H1 (cell line): ENCODE measurements around the gene SLC7A6OS. TPM values are rescaled to one million over a fixed set of nuclear protein-coding genes. Genes with fewer than 3 reads are reported as not detected.

Experiments used
- CTCF ChIA-PET: fragments of 300-600 bp; sonication (Branson Sonifier 250); formaldehyde crosslinking; loops from one replicate; lab custom pipeline; 2021; ENCODE audit not compliant: partially characterized antibody; lab: Charles Lee
- POLR2A ChIA-PET: fragments of 300-600 bp; sonication (Branson Sonifier 250); formaldehyde crosslinking; loops from one replicate; lab custom pipeline; 2021; ENCODE audit warnings: inconsistent platforms; ENCODE audit not compliant: partially characterized antibody; lab: Charles Lee
- DNase-seq, 2 experiments: peaks; one replicate each; pipeline versions ENCODE4 v3.0.0 to v3.0.0-alpha.2; 2010 to 2022; ENCODE audit warnings: low spot score in 2 of 2, low read depth in 1 of 2, mixed read lengths in 1 of 2
- FAIRE-seq: peaks from 2 replicates; lab custom pipeline; 2011; peaks lifted over from hg19 to GRCh38; lab: Jason Lieb, UNC
- H2AFZ ChIP-seq: 2 replicates; pipeline ENCODE4 v1.8.1; 2012; ENCODE audit warnings: low read length, inconsistent platforms
- H2AK5ac ChIP-seq: 2 replicates; pipeline ENCODE4 v1.6.1; 2013; ENCODE audit warnings: low read depth, low read length
- H2BK120ac ChIP-seq: replicated peaks from 2 replicates; pipeline ENCODE3; 2013; ENCODE audit warnings: low read depth, low read length, inconsistent platforms
- H2BK12ac ChIP-seq: 2 replicates; pipeline ENCODE4 v1.6.1; 2013; ENCODE audit warnings: low read depth, low read length
- H2BK15ac ChIP-seq: 2 replicates; pipeline ENCODE4 v1.6.1; 2013; ENCODE audit warnings: low read length
- H2BK20ac ChIP-seq: 2 replicates; pipeline ENCODE4 v1.6.1; 2013; ENCODE audit warnings: low read length
- H2BK5ac ChIP-seq: 2 replicates; pipeline ENCODE4 v1.6.1; 2013; ENCODE audit warnings: low read depth, low read length
- H3K14ac ChIP-seq: 2 replicates; pipeline ENCODE4 v1.6.1; 2013; ENCODE audit warnings: inconsistent platforms; ENCODE audit not compliant: insufficient read length
- H3K18ac ChIP-seq: 2 replicates; pipeline ENCODE4 v1.6.1; 2013; ENCODE audit warnings: low read length; ENCODE audit errors: extremely low read depth
- H3K23ac ChIP-seq: 2 replicates; pipeline ENCODE4 v1.6.1; 2013; ENCODE audit warnings: inconsistent platforms; ENCODE audit not compliant: insufficient read length
- H3K23me2 ChIP-seq: 2 replicates; pipeline ENCODE4 v1.6.1; 2013; ENCODE audit warnings: low read depth, low read length
- H3K27ac ChIP-seq: 2 replicates; pipeline ENCODE4 v1.6.1; 2011; ENCODE audit warnings: low read depth, low read length, inconsistent platforms
- H3K27me3 ChIP-seq, 4 experiments: replicated peaks in 1 of 4; 1 replicate in 1 of 4; 2 replicates in 3 of 4; pipeline versions ENCODE4 v1.6.1 to v1.8.1; 2011 to 2013; ENCODE audit warnings: low read length in 3 of 4, mild to moderate bottlenecking in 3 of 4, inconsistent platforms in 2 of 4, mixed read lengths in 2 of 4, moderate library complexity in 1 of 4; ENCODE audit not compliant: control insufficient read depth in 3 of 4, insufficient read depth in 3 of 4; ENCODE audit errors: extremely low read depth in 1 of 4
- H3K36me3 ChIP-seq, 4 experiments: 2 replicates each; pipeline versions ENCODE4 v1.6.1 to v1.8.1; 2011 to 2013; ENCODE audit warnings: mild to moderate bottlenecking in 4 of 4, low read length in 3 of 4, moderate library complexity in 2 of 4, control low read depth in 1 of 4, inconsistent platforms in 1 of 4; ENCODE audit not compliant: insufficient read depth in 4 of 4, control insufficient read depth in 2 of 4
- H3K4ac ChIP-seq: replicated peaks from 2 replicates; pipeline ENCODE3; 2013; ENCODE audit warnings: low read length, low read depth, mixed read lengths, inconsistent platforms; ENCODE audit not compliant: insufficient read length
- H3K4me1 ChIP-seq, 4 experiments: replicated peaks in 1 of 4; 1 replicate in 1 of 4; 2 replicates in 3 of 4; pipeline versions ENCODE4 v1.6.1 to v1.8.1; 2011 to 2013; ENCODE audit warnings: low read length in 3 of 4, inconsistent platforms in 2 of 4, mixed read lengths in 1 of 4; ENCODE audit not compliant: insufficient read depth in 4 of 4, control insufficient read depth in 3 of 4
- H3K4me2 ChIP-seq, 2 experiments: 2 replicates each; pipeline versions ENCODE4 v1.6.1 to v1.8.1; 2011 to 2013; ENCODE audit warnings: low read depth in 2 of 2, low read length in 2 of 2, control low read depth in 1 of 2, inconsistent platforms in 1 of 2, mild to moderate bottlenecking in 1 of 2; ENCODE audit not compliant: insufficient read depth in 1 of 2
- H3K4me3 ChIP-seq, 4 experiments: fragments of 200-600, 300-600 bp in 1 of 4; sonication (generic), shearing (Covaris generic), sonication (Bioruptor Twin) in 1 of 4; 2 replicates each; pipeline versions ENCODE4 v1.5.1 to v1.8.1; 2011 to 2016; ENCODE audit warnings: low read length in 4 of 4, low read depth in 3 of 4, control low read depth in 2 of 4, inconsistent platforms in 2 of 4, mild to moderate bottlenecking in 2 of 4, mixed read lengths in 1 of 4, moderate library complexity in 1 of 4; ENCODE audit not compliant: insufficient read depth in 2 of 4; ENCODE audit errors: extremely low read depth in 1 of 4
- H3K56ac ChIP-seq: replicated peaks from 2 replicates; pipeline ENCODE3; 2013; ENCODE audit warnings: low read depth, mild to moderate bottlenecking, mixed read lengths, low read length, inconsistent platforms; ENCODE audit not compliant: insufficient read length
- H3K79me1 ChIP-seq: 2 replicates; pipeline ENCODE4 v1.6.1; 2013; ENCODE audit warnings: low read depth, low read length, control low read depth
- H3K79me2 ChIP-seq, 2 experiments: 2 replicates each; pipeline versions ENCODE4 v1.6.1 to v1.8.1; 2012 to 2013; ENCODE audit warnings: low read length in 2 of 2, mild to moderate bottlenecking in 2 of 2, inconsistent platforms in 1 of 2; ENCODE audit not compliant: insufficient read depth in 2 of 2, control insufficient read depth in 1 of 2
- H3K9ac ChIP-seq, 4 experiments: replicated peaks in 1 of 4; 1 replicate in 1 of 4; 2 replicates in 3 of 4; pipeline versions ENCODE4 v1.6.1 to v1.8.1; 2011 to 2013; ENCODE audit warnings: low read depth in 3 of 4, low read length in 3 of 4, control low read depth in 2 of 4, mild to moderate bottlenecking in 2 of 4, moderate library complexity in 2 of 4, inconsistent platforms in 1 of 4; ENCODE audit errors: extremely low read depth in 1 of 4
- H3K9me3 ChIP-seq, 2 experiments: 2 replicates each; pipeline versions ENCODE4 v1.6.1 to v1.8.1; 2012 to 2013; ENCODE audit warnings: mild to moderate bottlenecking in 2 of 2, moderate library complexity in 2 of 2, control low read depth in 1 of 2, inconsistent platforms in 1 of 2, low read depth in 1 of 2, low read length in 1 of 2, mixed read lengths in 1 of 2; ENCODE audit not compliant: insufficient read depth in 2 of 2
- H4K20me1 ChIP-seq, 2 experiments: replicated peaks in 1 of 2; 2 replicates each; pipeline versions ENCODE3 to v1.8.1; 2011 to 2013; ENCODE audit warnings: inconsistent platforms in 2 of 2, low read length in 2 of 2, mild to moderate bottlenecking in 1 of 2; ENCODE audit not compliant: insufficient read depth in 2 of 2, control insufficient read depth in 1 of 2
- H4K5ac ChIP-seq: 2 replicates; pipeline ENCODE4 v1.6.1; 2013; ENCODE audit warnings: low read length, low read depth, mixed read lengths, inconsistent platforms; ENCODE audit not compliant: insufficient read length
- H4K8ac ChIP-seq: 2 replicates; pipeline ENCODE4 v1.8.0; 2013; ENCODE audit warnings: mild to moderate bottlenecking, moderate library complexity, low read length, inconsistent platforms; ENCODE audit not compliant: insufficient read depth; ENCODE audit errors: extremely low read depth
- H4K91ac ChIP-seq: replicated peaks from 2 replicates; pipeline ENCODE3; 2013; ENCODE audit warnings: low read length, mixed read lengths, inconsistent platforms; ENCODE audit not compliant: insufficient read length
- ATF2 ChIP-seq: IDR thresholded peaks from 2 replicates; pipeline ENCODE4 v1.6.1; 2012; ENCODE audit warnings: low read length, inconsistent platforms
- BACH1 ChIP-seq: IDR thresholded peaks from 2 replicates; pipeline ENCODE4 v1.6.1; 2012; ENCODE audit warnings: low read length, improper control_type of control experiment
- CBX5 ChIP-seq: fragments of 300-800, 300-1000 bp; sonication (generic); IDR thresholded peaks from 2 replicates; pipeline ENCODE4 v1.7.1; 2016; ENCODE audit warnings: antibody characterized with exemption, low read length, low read depth
- CEBPB ChIP-seq: IDR thresholded peaks from 2 replicates; pipeline ENCODE4 v1.6.1; 2012; ENCODE audit warnings: low read depth, low read length
- EP300 ChIP-seq, 2 experiments: IDR thresholded peaks; 1 replicate in 1 of 2; 2 replicates in 1 of 2; pipeline ENCODE4 v1.6.1; 2011 to 2012; ENCODE audit warnings: low read depth in 2 of 2, low read length in 2 of 2, mild to moderate bottlenecking in 2 of 2, borderline replicate concordance in 1 of 2, inconsistent platforms in 1 of 2, moderate library complexity in 1 of 2
- GABPA ChIP-seq: IDR thresholded peaks from 2 replicates; pipeline ENCODE4 v1.6.1; 2011; ENCODE audit warnings: mild to moderate bottlenecking, low read length, moderate library complexity, borderline replicate concordance; ENCODE audit not compliant: insufficient read depth
- JUND ChIP-seq: IDR thresholded peaks from 2 replicates; pipeline ENCODE4 v1.6.1; 2011; ENCODE audit warnings: mild to moderate bottlenecking, improper control_type of control experiment, low read length
- RBBP5 ChIP-seq: IDR thresholded peaks from 2 replicates; pipeline ENCODE4 v1.7.1; 2012; ENCODE audit warnings: low read depth, mild to moderate bottlenecking, inconsistent platforms, low read length, moderate library complexity, borderline replicate concordance
- TBP ChIP-seq: IDR thresholded peaks from 2 replicates; pipeline ENCODE4 v1.6.1; 2011; ENCODE audit warnings: low read depth, low read length, improper control_type of control experiment
- TCF12 ChIP-seq: IDR thresholded peaks from 2 replicates; pipeline ENCODE4 v1.6.1; 2011; ENCODE audit warnings: low read depth, mild to moderate bottlenecking, low read length
- WGBS, 2 experiments: shearing (Covaris generic) in 1 of 2; methylation state at CpG; one replicate each; pipeline versions ENCODE4 v1.1.6 to v1.1.7; 2013 to 2015; ENCODE audit warnings: low lambda C conversion rate in 2 of 2, mixed read lengths in 2 of 2, inconsistent platforms in 1 of 2, low coverage in 1 of 2, missing lambda C conversion rate in 1 of 2; ENCODE audit not compliant: insufficient replicate concordance in 2 of 2, insufficient coverage in 1 of 2, insufficient read length in 1 of 2; ENCODE audit errors: extremely low coverage in 1 of 2, missing lambda C conversion rate in 1 of 2; 5-methylcytosine and 5-hydroxymethylcytosine counted together
- polyA plus RNA-seq, 7 experiments: library from polyadenylated mRNA; depleted of rRNA in 3 of 7; stranded (reverse) in 5 of 7; unstranded in 2 of 7; fragments of >200 nt in 5 of 7; fragments of 200-250 nt in 2 of 7; gene quantifications; 1 replicate in 5 of 7; 2 replicates in 1 of 7; 4 replicates in 1 of 7; pipeline versions ENCODE4 v1.2.1 to v1.2.3, GENCODE V29; 2011 to 2013; ENCODE audit warnings: missing spikeins in 2 of 7, mixed read lengths in 2 of 7
- total RNA-seq: library from RNA; stranded (reverse); fragmentation: NEBNext Ultra II Directional; extraction: Animal tissue kit (Norgen Biotek cat#: 25700); gene quantifications from 2 replicates; pipeline ENCODE4 v1.2.1, GENCODE V29; 2021

SLC7A6OS gene
- total and polyA plus RNA-seq, 2 of the 8 experiments (the other 6 are each of a cell fraction or from before 2014, with no cell fraction given) = 7.3 to 21.3 TPM

- no peak overlapping the region for H4K8ac ChIP-seq
- CTCF ChIA-PET = no interaction called here
- H2BK120ac ChIP-seq = no peak overlapping the region
- no peak overlapping the region for H3K27ac ChIP-seq
- H3K9ac ChIP-seq = no peak overlapping the region
- H3K9me3 ChIP-seq = no peaks in the 10 kb centered on the region
- no peaks in the 10 kb centered on the region for H3K79me2 ChIP-seq
- no peak overlapping the region for H3K56ac ChIP-seq
- DNase-seq (no peak), FAIRE-seq (no peak)
- no peak overlapping the region for H2BK15ac ChIP-seq
- no peak overlapping the region for H3K18ac ChIP-seq
- H2AK5ac ChIP-seq = no peak overlapping the region
- 0 out of 2 replicates have a peak, but pooled peaks cover 2% of the 10 kb centered on the region for H3K79me1 ChIP-seq
- H2BK5ac ChIP-seq = no peak overlapping the region
- no peak overlapping the region for H2BK12ac ChIP-seq
- H3K14ac ChIP-seq = no peak overlapping the region
- 92% methylated on average over 11 of the region's 11 CpGs; no CpG with 5 or more reads in 1 of the 2 experiments for WGBS, 2 experiments
- H3K36me3 ChIP-seq = peaks cover 8 to 38% (median 16%) of the 10 kb centered on the region in 4 experiments; a peak in 7 of 8 replicates
- no peak overlapping the region for H3K23ac ChIP-seq
- H2BK20ac ChIP-seq = no peak overlapping the region
- no peak overlapping the region for H4K91ac ChIP-seq
- no peaks in the 10 kb centered on the region for H3K23me2 ChIP-seq
- no peak overlapping the region for H4K5ac ChIP-seq
- POLR2A ChIA-PET = interaction anchor here (1.2 to 1.6 kb wide), 2 partner anchors 9 to 32 kb away, joined by 3 to 5 read pairs; no protein-coding TSS in a partner anchor
- H2AFZ ChIP-seq = no peak overlapping the region
- no peak overlapping the region for H3K4me3 ChIP-seq
- H3K4ac ChIP-seq = no peak overlapping the region
- no peak overlapping the region for H3K4me2 ChIP-seq
- H3K27me3 ChIP-seq = no peaks in the 10 kb centered on the region; a peak in 1 of 7 replicates
- H4K20me1 ChIP-seq = peaks cover 0 to 12% of the 10 kb centered on the region in 2 experiments
- no peaks in the 10 kb centered on the region for H3K4me1 ChIP-seq
- TF ChIP-seq RBBP5 (no peak), TBP (no peak), CEBPB (no peak), EP300 (IDR thresholded peaks at IDR 0.05; ENCODE audit: borderline replicate concordance in 1 of 2, low read depth in 2 of 2, low read length in 2 of 2) (no peak), CBX5 (no peak), JUND (no peak), TCF12 (no peak), GABPA (no peak), BACH1 (no peak), ATF2 (no peak)
Measured at GRCh38 chr16:68351463-68351862, 40.7 kb upstream of the SLC7A6OS start.
